ENCODE results near the gene ALDH18A1. TPM values are rescaled to one million over a fixed set of nuclear protein-coding genes. Genes with fewer than 3 reads are reported as not detected.

ALDH18A1 gene
- total RNA-seq, 1 donor from 2014 or later, result 104 TPM

DNA sequence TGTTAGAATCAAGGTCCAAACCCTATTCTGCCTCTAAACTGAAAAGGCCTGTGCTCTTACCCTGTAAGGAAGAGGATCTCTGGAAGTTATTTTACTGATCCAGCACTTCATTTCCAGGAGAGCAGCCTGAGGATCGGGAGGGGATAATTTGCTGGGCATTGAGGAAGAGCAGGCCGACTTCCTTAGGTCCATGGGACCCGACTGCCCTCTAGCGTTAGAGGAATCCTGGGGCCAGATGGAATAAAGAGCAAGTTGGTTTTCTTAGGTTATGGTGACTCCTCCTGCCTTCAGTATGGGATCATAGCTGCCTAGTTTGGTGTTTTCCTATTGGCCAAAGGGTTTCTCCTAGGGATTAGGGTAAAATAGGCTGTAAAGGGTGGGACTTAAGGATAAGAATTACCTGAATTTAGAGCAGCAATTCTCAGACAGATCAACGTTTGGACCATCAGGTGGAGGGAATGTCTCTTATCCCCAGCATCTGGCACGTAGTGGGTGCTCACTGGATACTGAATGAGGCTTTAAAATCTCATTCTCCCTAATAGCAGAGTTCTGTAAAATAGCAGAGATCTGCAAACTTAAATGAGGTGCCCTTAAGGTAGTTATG lies 55.3 kb downstream of the ALDH18A1 start:
- H3K27ac Mint-ChIP-seq, result no peak overlapping the region
- TF ChIP-seq, protein P1, sequence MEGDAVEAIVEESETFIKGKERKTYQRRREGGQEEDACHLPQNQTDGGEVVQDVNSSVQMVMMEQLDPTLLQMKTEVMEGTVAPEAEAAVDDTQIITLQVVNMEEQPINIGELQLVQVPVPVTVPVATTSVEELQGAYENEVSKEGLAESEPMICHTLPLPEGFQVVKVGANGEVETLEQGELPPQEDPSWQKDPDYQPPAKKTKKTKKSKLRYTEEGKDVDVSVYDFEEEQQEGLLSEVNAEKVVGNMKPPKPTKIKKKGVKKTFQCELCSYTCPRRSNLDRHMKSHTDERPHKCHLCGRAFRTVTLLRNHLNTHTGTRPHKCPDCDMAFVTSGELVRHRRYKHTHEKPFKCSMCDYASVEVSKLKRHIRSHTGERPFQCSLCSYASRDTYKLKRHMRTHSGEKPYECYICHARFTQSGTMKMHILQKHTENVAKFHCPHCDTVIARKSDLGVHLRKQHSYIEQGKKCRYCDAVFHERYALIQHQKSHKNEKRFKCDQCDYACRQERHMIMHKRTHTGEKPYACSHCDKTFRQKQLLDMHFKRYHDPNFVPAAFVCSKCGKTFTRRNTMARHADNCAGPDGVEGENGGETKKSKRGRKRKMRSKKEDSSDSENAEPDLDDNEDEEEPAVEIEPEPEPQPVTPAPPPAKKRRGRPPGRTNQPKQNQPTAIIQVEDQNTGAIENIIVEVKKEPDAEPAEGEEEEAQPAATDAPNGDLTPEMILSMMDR (IDR thresholded peaks at IDR 0.05; ENCODE audit: unreplicated experiment), result peak; percentile 79
- peaks cover 3% of the 10 kb centered on the region for H3K36me3 Mint-ChIP-seq
- peak; percentile 49 to 77 for DNase-seq (ENCODE audit: low spot score in 2 of 2, unreplicated experiment in 2 of 2)
- peaks cover 13% of the 10 kb centered on the region for H3K4me1 Mint-ChIP-seq
- H3K4me3 Mint-ChIP-seq, result no peak overlapping the region
- H3K9me3 Mint-ChIP-seq, result peaks cover 7% of the 10 kb centered on the region
- no peaks in the 10 kb centered on the region for H3K27me3 Mint-ChIP-seq (ENCODE audit: low read depth)

DNA sequence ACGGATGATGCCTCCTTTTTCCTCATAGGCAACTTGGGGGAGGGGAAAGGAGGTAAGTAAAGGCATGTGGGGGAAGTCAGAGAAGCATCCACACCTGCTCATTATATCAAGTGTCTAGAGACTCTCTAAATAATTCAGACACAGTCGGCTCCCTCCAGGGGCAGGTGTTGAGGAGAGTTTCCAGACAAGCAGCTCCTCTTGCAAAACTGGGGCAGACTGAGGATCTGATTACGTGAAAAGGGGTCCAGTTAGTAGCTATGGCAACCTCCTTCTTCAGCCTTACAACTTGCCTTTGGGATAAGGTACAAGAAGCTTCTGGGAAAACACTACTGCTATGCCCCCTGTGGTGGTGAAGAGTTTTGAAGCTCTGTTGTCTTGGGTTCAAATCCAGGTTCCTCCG lies 56.4 kb downstream of the ALDH18A1 start:
- Mint-ChIP-seq H3K27me3 (ENCODE audit: low read depth) (no peaks in the 10 kb centered on the region), H3K4me3 (no peak overlapping the region), H3K27ac (no peak overlapping the region), H3K36me3 (no peaks in the 10 kb centered on the region), H3K9me3 (peaks cover 11% of the 10 kb centered on the region), H3K4me1 (peaks cover 11% of the 10 kb centered on the region)
- no peak for DNase-seq (ENCODE audit: low spot score in 2 of 2, unreplicated experiment in 2 of 2)
- TF ChIP-seq, protein P1 (IDR thresholded peaks at IDR 0.05; ENCODE audit: unreplicated experiment), result no peak

DNA sequence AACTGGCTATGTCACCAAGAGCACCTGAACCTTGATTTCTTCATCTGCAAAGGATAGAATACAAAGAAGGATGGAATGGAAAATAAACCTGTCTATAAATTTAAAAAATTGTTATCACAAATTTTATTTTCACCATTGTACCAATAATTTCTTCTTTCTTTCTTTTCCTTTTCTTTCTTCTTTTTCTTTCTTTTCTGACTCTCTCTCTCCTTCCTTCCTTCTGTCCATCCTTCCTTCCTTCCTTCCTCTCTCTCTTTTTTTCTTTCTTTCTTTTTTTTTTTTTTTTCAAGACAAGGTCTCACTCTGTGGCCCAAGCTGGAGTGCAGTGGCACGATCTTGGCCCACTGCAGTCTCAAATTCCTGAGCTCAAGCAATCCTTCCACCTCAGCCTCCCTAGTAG lies 58.7 kb downstream of the ALDH18A1 start:
- Mint-ChIP-seq H3K36me3 (no peaks in the 10 kb centered on the region), H3K9me3 (peaks cover 11% of the 10 kb centered on the region), H3K4me1 (peaks cover 3% of the 10 kb centered on the region), H3K4me3 (no peak overlapping the region), H3K27ac (no peak overlapping the region), H3K27me3 (ENCODE audit: low read depth) (no peaks in the 10 kb centered on the region)
- DNase-seq (ENCODE audit: low spot score in 2 of 2, unreplicated experiment in 2 of 2), result no peak
- TF ChIP-seq, protein P1 (IDR thresholded peaks at IDR 0.05; ENCODE audit: unreplicated experiment), result no peak

DNA sequence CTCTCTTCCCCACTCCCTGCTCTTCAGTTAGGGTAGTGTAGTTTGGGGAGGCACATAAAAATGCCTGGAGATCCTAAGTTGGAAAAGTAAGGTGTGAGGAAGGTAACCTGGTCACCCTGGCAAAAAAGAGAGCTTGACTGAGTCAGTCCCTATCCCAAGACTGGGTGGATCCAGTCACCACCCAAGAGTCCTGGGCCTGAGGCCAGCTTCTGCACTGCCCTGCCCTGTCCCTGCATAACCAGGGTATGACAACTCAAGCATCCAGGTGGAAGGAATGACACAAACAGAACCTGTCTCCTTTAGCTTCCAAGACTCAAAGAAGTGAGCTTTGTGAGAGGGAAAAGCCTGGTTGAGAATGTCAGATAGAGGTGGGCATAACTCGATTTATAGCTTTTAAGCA lies 68.5 kb downstream of the ALDH18A1 start:
- DNase-seq (ENCODE audit: low spot score in 2 of 2, unreplicated experiment in 2 of 2), result no peak
- Mint-ChIP-seq H3K4me3 (no peak overlapping the region), H3K36me3 (no peaks in the 10 kb centered on the region), H3K27me3 (ENCODE audit: low read depth) (peaks cover 8% of the 10 kb centered on the region), H3K27ac (no peak overlapping the region), H3K9me3 (no peaks in the 10 kb centered on the region), H3K4me1 (no peaks in the 10 kb centered on the region)
- TF ChIP-seq, protein P1 (IDR thresholded peaks at IDR 0.05; ENCODE audit: unreplicated experiment), result no peak

DNA sequence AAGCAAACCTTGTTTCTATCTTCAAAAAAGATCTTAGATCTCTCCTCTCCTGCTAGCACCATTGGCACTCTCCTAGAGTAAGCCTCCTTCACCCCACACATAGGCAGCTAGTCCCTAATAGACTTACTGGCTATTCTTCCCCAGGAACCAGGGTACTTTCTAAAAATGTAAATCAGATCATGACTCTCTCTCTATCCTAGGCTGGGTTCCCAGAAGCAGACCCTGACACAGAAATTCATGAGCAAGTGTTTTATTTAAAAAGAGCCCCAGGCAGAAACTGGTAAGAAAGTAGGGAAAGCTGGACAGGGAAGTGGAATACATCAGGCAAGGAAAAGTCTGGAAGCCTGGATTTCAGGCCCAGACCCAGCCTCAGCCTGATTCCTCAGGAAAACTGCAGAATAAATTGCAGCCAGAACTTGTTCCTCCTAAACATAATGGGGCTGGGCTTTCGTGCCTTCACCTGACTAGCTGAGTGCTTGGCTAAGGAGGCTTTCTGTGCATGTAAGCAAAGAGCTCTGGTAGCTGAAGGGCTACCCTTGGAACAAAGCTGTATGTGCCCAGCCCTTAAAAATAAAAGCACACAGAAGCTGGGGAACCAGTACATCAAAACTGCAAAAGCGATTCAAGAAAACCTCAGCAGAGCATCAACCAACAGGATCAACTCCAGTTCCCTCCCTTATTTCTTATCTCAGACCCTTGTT lies 76.5 kb downstream of the ALDH18A1 start:
- H3K4me3 Mint-ChIP-seq, result no peak overlapping the region
- H3K9me3 Mint-ChIP-seq, result no peaks in the 10 kb centered on the region
- no peak overlapping the region for H3K27ac Mint-ChIP-seq
- no peaks in the 10 kb centered on the region for H3K36me3 Mint-ChIP-seq
- H3K27me3 Mint-ChIP-seq (ENCODE audit: low read depth), result peaks cover 5% of the 10 kb centered on the region
- no peaks in the 10 kb centered on the region for H3K4me1 Mint-ChIP-seq
- no peak for DNase-seq (ENCODE audit: low spot score in 2 of 2, unreplicated experiment in 2 of 2)
- TF ChIP-seq, protein P1 (IDR thresholded peaks at IDR 0.05; ENCODE audit: unreplicated experiment), result no peak

Data from mesothelial cell of epicardium (in vitro differentiated cells).